H9 (cell line): ENCODE measurements around the gene SPRED2. TPM values are rescaled to one million over a fixed set of nuclear protein-coding genes. Genes with fewer than 3 reads are reported as not detected.

Experiments
- DNase-seq: peaks from one replicate; pipeline ENCODE4 v3.0.0-alpha.2; 2017
- H2AFZ ChIP-seq: one replicate; pipeline ENCODE4 v1.6.1; 2013; ENCODE audit warnings: mild to moderate bottlenecking, low read length, control low read depth, moderate library complexity
- H2AK5ac ChIP-seq: 2 replicates; pipeline ENCODE4 v1.6.1; 2013; ENCODE audit warnings: low read length, control low read depth, mixed read lengths; ENCODE audit not compliant: insufficient read length
- H2BK120ac ChIP-seq: one replicate; pipeline ENCODE4 v1.6.1; 2013; ENCODE audit warnings: low read depth, mild to moderate bottlenecking, low read length, control low read depth, inconsistent platforms; ENCODE audit not compliant: poor library complexity, severe bottlenecking
- H2BK12ac ChIP-seq: 2 replicates; pipeline ENCODE4 v1.6.1; 2013; ENCODE audit warnings: low read length, control low read depth, mixed read lengths, low read depth; ENCODE audit not compliant: insufficient read length
- H2BK15ac ChIP-seq: 2 replicates; pipeline ENCODE4 v1.6.1; 2013; ENCODE audit warnings: low read depth, low read length, control low read depth
- H2BK20ac ChIP-seq: one replicate; pipeline ENCODE4 v1.6.1; 2013; ENCODE audit warnings: low read depth, mild to moderate bottlenecking, low read length, control low read depth, inconsistent platforms; ENCODE audit not compliant: poor library complexity, severe bottlenecking
- H2BK5ac ChIP-seq: 2 replicates; pipeline ENCODE4 v1.6.1; 2013; ENCODE audit warnings: low read length, control low read depth, mixed read lengths; ENCODE audit not compliant: insufficient read length
- H3K14ac ChIP-seq: 2 replicates; pipeline ENCODE4 v1.6.1; 2013; ENCODE audit warnings: low read length, control low read depth; ENCODE audit not compliant: insufficient read depth
- H3K18ac ChIP-seq: 2 replicates; pipeline ENCODE4 v1.6.1; 2013; ENCODE audit warnings: low read depth, mild to moderate bottlenecking, mixed read lengths, low read length, control low read depth; ENCODE audit not compliant: insufficient read length
- H3K23ac ChIP-seq: 2 replicates; pipeline ENCODE4 v1.6.1; 2013; ENCODE audit warnings: low read length, control low read depth, mixed read lengths, low read depth; ENCODE audit not compliant: insufficient read length
- H3K23me2 ChIP-seq: 2 replicates; pipeline ENCODE4 v1.6.1; 2013; ENCODE audit warnings: low read depth, mild to moderate bottlenecking, mixed read lengths, low read length, control low read depth; ENCODE audit not compliant: insufficient read length, poor library complexity, severe bottlenecking
- H3K27ac ChIP-seq: 2 replicates; pipeline ENCODE4 v1.5.1; 2013; ENCODE audit warnings: low read length, control low read depth, mixed read lengths, low read depth; ENCODE audit not compliant: insufficient read length
- H3K27me3 ChIP-seq: 2 replicates; pipeline ENCODE4 v1.6.1; 2013; ENCODE audit warnings: low read length, control low read depth, inconsistent platforms; ENCODE audit not compliant: insufficient read depth
- H3K4ac ChIP-seq: 2 replicates; pipeline ENCODE4 v1.6.1; 2013; ENCODE audit warnings: low read depth, mild to moderate bottlenecking, control low read depth, inconsistent platforms, low read length, moderate library complexity
- H3K4me1 ChIP-seq: 2 replicates; pipeline ENCODE4 v1.6.1; 2013; ENCODE audit warnings: low read length, control low read depth, inconsistent platforms; ENCODE audit not compliant: insufficient read depth
- H3K4me2 ChIP-seq: 2 replicates; pipeline ENCODE4 v1.6.1; 2013; ENCODE audit warnings: low read length, control low read depth, mixed read lengths; ENCODE audit not compliant: insufficient read length, insufficient read depth
- H3K56ac ChIP-seq: 2 replicates; pipeline ENCODE4 v1.6.1; 2013; ENCODE audit warnings: low read depth, mild to moderate bottlenecking, mixed read lengths, low read length, control low read depth; ENCODE audit not compliant: insufficient read length
- H3K79me1 ChIP-seq: 2 replicates; pipeline ENCODE4 v1.6.1; 2013; ENCODE audit warnings: low read depth, mild to moderate bottlenecking, moderate library complexity, low read length, control low read depth, inconsistent platforms; ENCODE audit not compliant: insufficient read depth, poor library complexity, severe bottlenecking
- H3K79me2 ChIP-seq: 2 replicates; pipeline ENCODE4 v1.6.1; 2013; ENCODE audit warnings: low read length, control low read depth, inconsistent platforms; ENCODE audit not compliant: insufficient read depth
- H3K9ac ChIP-seq: 2 replicates; pipeline ENCODE4 v1.6.1; 2013; ENCODE audit warnings: low read length, control low read depth, mixed read lengths; ENCODE audit not compliant: insufficient read length; ENCODE audit errors: extremely low read depth
- H3K9me3 ChIP-seq: one replicate; pipeline ENCODE4 v1.6.1; 2013; ENCODE audit warnings: low read depth, low read length, inconsistent platforms; ENCODE audit not compliant: control insufficient read depth
- H3T11ph ChIP-seq: one replicate; pipeline ENCODE4 v1.6.1; 2013; ENCODE audit warnings: mild to moderate bottlenecking, low read length, control low read depth, inconsistent platforms
- H4K20me1 ChIP-seq: one replicate; pipeline ENCODE4 v1.6.1; 2013; ENCODE audit not compliant: control insufficient read depth, insufficient read length, insufficient read depth
- H4K5ac ChIP-seq: 2 replicates; pipeline ENCODE4 v1.6.1; 2013; ENCODE audit warnings: low read depth, mild to moderate bottlenecking, mixed read lengths, low read length, control low read depth; ENCODE audit not compliant: insufficient read length
- H4K8ac ChIP-seq: replicated peaks from 2 replicates; pipeline ENCODE4 v1.6.1; 2013; ENCODE audit warnings: low read length, control low read depth, mixed read lengths, low read depth; ENCODE audit not compliant: insufficient read length
- H4K91ac ChIP-seq: 2 replicates; pipeline ENCODE4 v1.6.1; 2013; ENCODE audit warnings: low read depth, mild to moderate bottlenecking, moderate library complexity, mixed read lengths, low read length, control low read depth; ENCODE audit not compliant: insufficient read length
- H3K27ac Mint-ChIP-seq, 3 experiments: 2 replicates in 2 of 3; 3 replicates in 1 of 3; pipeline ENCODE4 v1.8.0; 2020 to 2021; ENCODE audit warnings: mixed read lengths in 3 of 3, mild to moderate bottlenecking in 1 of 3, moderate library complexity in 1 of 3
- H3K27me3 Mint-ChIP-seq: 2 replicates; pipeline ENCODE4 v1.8.0; 2021; ENCODE audit warnings: low read depth, mild to moderate bottlenecking, moderate library complexity, mixed read lengths
- H3K36me3 Mint-ChIP-seq, 3 experiments: 2 replicates in 2 of 3; 3 replicates in 1 of 3; pipeline ENCODE4 v1.8.0; 2020 to 2021; ENCODE audit warnings: low read depth in 3 of 3, mixed read lengths in 3 of 3; ENCODE audit not compliant: insufficient read depth in 1 of 3
- H3K4me1 Mint-ChIP-seq, 2 experiments: 2 replicates each; pipeline ENCODE4 v1.8.0; 2020; ENCODE audit warnings: mixed read lengths in 2 of 2
- H3K4me3 Mint-ChIP-seq, 2 experiments: 2 replicates in 1 of 2; 3 replicates in 1 of 2; pipeline ENCODE4 v1.8.0; 2020 to 2021; ENCODE audit warnings: mild to moderate bottlenecking in 2 of 2, mixed read lengths in 2 of 2, moderate library complexity in 1 of 2
- H3K9me3 Mint-ChIP-seq, 2 experiments: 2 replicates in 1 of 2; 3 replicates in 1 of 2; pipeline ENCODE4 v1.8.0; 2020; ENCODE audit warnings: mild to moderate bottlenecking in 2 of 2, mixed read lengths in 2 of 2, moderate library complexity in 1 of 2
- CTCF ChIP-seq: fragments of 200-600 bp; sonication (generic); conservative IDR thresholded peaks from 3 replicates; pipeline ENCODE4 v1.8.0; 2021; ENCODE audit warnings: antibody characterized with exemption, mild to moderate bottlenecking
- WGBS: extraction: QIAGEN DNeasy Blood & Tissue Kit; methylation state at CpG from one replicate; pipeline ENCODE4 v1.1.7; 2013; ENCODE audit warnings: missing lambda C conversion rate, low lambda C conversion rate, mixed read lengths; ENCODE audit not compliant: insufficient read length; ENCODE audit errors: extremely low coverage; 5-methylcytosine and 5-hydroxymethylcytosine counted together
- total RNA-seq: library from RNA; stranded (reverse); gene quantifications from 2 replicates; pipeline ENCODE4 v1.2.1, GENCODE V29; 2021

The SPRED2 gene
- total RNA-seq, 1 experiment from 2014 or later, result 23.5 TPM

- Histone ChIP-seq H3K14ac (no peak overlapping the region), H3K79me2 (no peaks in the 10 kb centered on the region), H4K91ac (no peak overlapping the region), H3K18ac (no peak overlapping the region), H3K79me1 (no peaks in the 10 kb centered on the region), H3K56ac (no peak overlapping the region), H2BK120ac (no peak overlapping the region), H4K8ac (no peak overlapping the region), H3K23ac (no peak overlapping the region), H2AFZ (no peak overlapping the region), H4K5ac (no peak overlapping the region), H2AK5ac (no peak overlapping the region), H3K4me2 (no peak overlapping the region), H2BK15ac (no peak overlapping the region), H3K9me3 (no peaks in the 10 kb centered on the region), H3K4me1 (no peaks in the 10 kb centered on the region), H2BK12ac (no peak overlapping the region), H3K23me2 (no peaks in the 10 kb centered on the region), H3K27ac (no peak overlapping the region), H3T11ph (no peak overlapping the region), H2BK20ac (no peak overlapping the region), H3K27me3 (no peaks in the 10 kb centered on the region), H4K20me1 (no peaks in the 10 kb centered on the region), H3K4ac (no peak overlapping the region), H2BK5ac (no peak overlapping the region), H3K9ac (no peak overlapping the region)
- Mint-ChIP-seq H3K27ac (no peak overlapping the region), H3K9me3 (no peaks in the 10 kb centered on the region), H3K27me3 (no peaks in the 10 kb centered on the region), H3K36me3 (peaks cover 0 to 6% (median 0%) of the 10 kb centered on the region in 3 experiments; a peak in 3 of 7 replicates), H3K4me1 (peaks cover 5 to 6% of the 10 kb centered on the region in 2 experiments; a peak in 1 of 4 replicates), H3K4me3 (no peak overlapping the region)
- no peak for TF ChIP-seq CTCF
- WGBS, result no CpG with 5 or more reads among the region's 7 CpGs
- DNase-seq, result no peak
Measured at GRCh38 chr2:65331336-65332025, 100.9 kb downstream of the SPRED2 start.
